NOMO-1 (cell line): ENCODE data around the gene MACROD2.

Experiments used
- DNase-seq, 2 experiments: peaks; one replicate each; lab custom pipeline; 2025; ENCODE audit not compliant: unreplicated experiment in 2 of 2; lab: John Stamatoyannopoulos, UW

The MACROD2 gene

GRCh38 chr20:14828459-14828858, 833.1 kb downstream of the MACROD2 start:
- DNase-seq, result no peak

GRCh38 chr20:14829906-14830305, 834.6 kb downstream of the MACROD2 start:
- DNase-seq, result no peak

- no peak for DNase-seq
These were observed 835.1 kb downstream of the MACROD2 start for GRCh38 chr20:14830466-14830865.

- DNase-seq, result no peak
These were observed 835.6 kb downstream of the MACROD2 start for GRCh38 chr20:14830899-14831298.

- no peak for DNase-seq
These were observed 837.3 kb downstream of the MACROD2 start for GRCh38 chr20:14832630-14833029.

- no peak for DNase-seq
These were observed 843.6 kb downstream of the MACROD2 start for GRCh38 chr20:14838663-14839628.

GRCh38 chr20:14845199-14846160, 850.2 kb downstream of the MACROD2 start:
- no peak for DNase-seq

GRCh38 chr20:14848806-14849205, 853.5 kb downstream of the MACROD2 start:
- DNase-seq, result no peak

- no peak for DNase-seq
These were observed 857.8 kb downstream of the MACROD2 start for GRCh38 chr20:14853079-14853478.

GRCh38 chr20:14855171-14855570, 859.9 kb downstream of the MACROD2 start:
- no peak for DNase-seq

- no peak for DNase-seq
These were observed 864.3 kb downstream of the MACROD2 start for GRCh38 chr20:14859627-14860026.

- DNase-seq, result no peak
These were observed 865.1 kb downstream of the MACROD2 start for GRCh38 chr20:14860410-14860814.

- DNase-seq, result no peak
These were observed 865.8 kb downstream of the MACROD2 start for GRCh38 chr20:14861028-14861699.

GRCh38 chr20:14865169-14865568, 869.9 kb downstream of the MACROD2 start:
- DNase-seq, result peak; percentile 46 to 58

GRCh38 chr20:14865731-14866130, 870.4 kb downstream of the MACROD2 start:
- DNase-seq, result no peak

GRCh38 chr20:14866841-14867514, 871.7 kb downstream of the MACROD2 start:
- no peak for DNase-seq

- no peak for DNase-seq
These were observed 882.1 kb downstream of the MACROD2 start for GRCh38 chr20:14877301-14878028.

GRCh38 chr20:14878676-14879019, 883.3 kb downstream of the MACROD2 start:
- no peak for DNase-seq

GRCh38 chr20:14879020-14879697, 883.8 kb downstream of the MACROD2 start:
- DNase-seq, result peak in 1 of 2 experiments; percentile 59
